ENCODE measurements around the gene RBMS3.

RBMS3 gene

GRCh38 chr3:29339016-29339833, 58.4 kb downstream of the RBMS3 start:
- no peak overlapping the region for H3K27ac ChIP-seq (ENCODE audit: low read depth, low read length)
- no peaks in the 10 kb centered on the region for H3K36me3 ChIP-seq (ENCODE audit: control insufficient read depth, insufficient read depth, low read length)
- no peak overlapping the region for H3K9ac ChIP-seq (ENCODE audit: low read length)
- no peaks in the 10 kb centered on the region for H3K27me3 ChIP-seq (ENCODE audit: control insufficient read depth, insufficient read depth, low read length)
- H3K4me3 ChIP-seq (ENCODE audit: low read depth, low read length) = no peak overlapping the region
- H3K4me1 ChIP-seq (ENCODE audit: control insufficient read depth, insufficient read depth, low read length) = peaks cover 25% of the 10 kb centered on the region
- no peaks in the 10 kb centered on the region for H3K9me3 ChIP-seq (ENCODE audit: control insufficient read depth, insufficient read depth, low read depth, low read length)

GRCh38 chr3:29344154-29344553, 63.3 kb downstream of the RBMS3 start:
- Histone ChIP-seq H3K9me3 (ENCODE audit: control insufficient read depth, insufficient read depth, low read depth, low read length) (no peaks in the 10 kb centered on the region), H3K36me3 (ENCODE audit: control insufficient read depth, insufficient read depth, low read length) (no peaks in the 10 kb centered on the region), H3K27ac (ENCODE audit: low read depth, low read length) (0 out of 2 replicates have a peak overlapping the region, but pooled peaks have one; percentile 71), H3K4me3 (ENCODE audit: low read depth, low read length) (no peak overlapping the region), H3K9ac (ENCODE audit: low read length) (no peak overlapping the region), H3K4me1 (ENCODE audit: control insufficient read depth, insufficient read depth, low read length) (peaks cover 55% of the 10 kb centered on the region), H3K27me3 (ENCODE audit: control insufficient read depth, insufficient read depth, low read length) (no peaks in the 10 kb centered on the region)

GRCh38 chr3:29344935-29345334, 64.1 kb downstream of the RBMS3 start:
- H3K27ac ChIP-seq (ENCODE audit: low read depth, low read length) = peak overlapping the region; percentile 71
- H3K4me1 ChIP-seq (ENCODE audit: control insufficient read depth, insufficient read depth, low read length) = peaks cover 54% of the 10 kb centered on the region
- no peaks in the 10 kb centered on the region for H3K9me3 ChIP-seq (ENCODE audit: control insufficient read depth, insufficient read depth, low read depth, low read length)
- H3K9ac ChIP-seq (ENCODE audit: low read length) = no peak overlapping the region
- no peak overlapping the region for H3K4me3 ChIP-seq (ENCODE audit: low read depth, low read length)
- no peaks in the 10 kb centered on the region for H3K27me3 ChIP-seq (ENCODE audit: control insufficient read depth, insufficient read depth, low read length)
- no peaks in the 10 kb centered on the region for H3K36me3 ChIP-seq (ENCODE audit: control insufficient read depth, insufficient read depth, low read length)

- Histone ChIP-seq H3K27ac (ENCODE audit: low read depth, low read length) (peak overlapping the region; percentile 71), H3K9ac (ENCODE audit: low read length) (no peak overlapping the region), H3K4me3 (ENCODE audit: low read depth, low read length) (no peak overlapping the region)
Measured at GRCh38 chr3:29345516-29346300, 64.8 kb downstream of the RBMS3 start.

GRCh38 chr3:29346828-29347227, 66.0 kb downstream of the RBMS3 start:
- Histone ChIP-seq H3K4me3 (ENCODE audit: low read depth, low read length) (no peak overlapping the region), H3K27ac (ENCODE audit: low read depth, low read length) (peak overlapping the region; percentile 42), H3K9ac (ENCODE audit: low read length) (no peak overlapping the region), H3K4me1 (ENCODE audit: control insufficient read depth, insufficient read depth, low read length) (peaks cover 57% of the 10 kb centered on the region), H3K9me3 (ENCODE audit: control insufficient read depth, insufficient read depth, low read depth, low read length) (no peaks in the 10 kb centered on the region), H3K36me3 (ENCODE audit: control insufficient read depth, insufficient read depth, low read length) (no peaks in the 10 kb centered on the region), H3K27me3 (ENCODE audit: control insufficient read depth, insufficient read depth, low read length) (no peaks in the 10 kb centered on the region)

More at GRCh38 chr3:29345516-29346300, 64.8 kb downstream of the RBMS3 start:
- Histone ChIP-seq H3K4me1 (ENCODE audit: control insufficient read depth, insufficient read depth, low read length) (peaks cover 57% of the 10 kb centered on the region), H3K27me3 (ENCODE audit: control insufficient read depth, insufficient read depth, low read length) (no peaks in the 10 kb centered on the region), H3K9me3 (ENCODE audit: control insufficient read depth, insufficient read depth, low read depth, low read length) (no peaks in the 10 kb centered on the region), H3K36me3 (ENCODE audit: control insufficient read depth, insufficient read depth, low read length) (no peaks in the 10 kb centered on the region)

- H3K36me3 ChIP-seq (ENCODE audit: control insufficient read depth, insufficient read depth, low read length) = no peaks in the 10 kb centered on the region
- H3K27me3 ChIP-seq (ENCODE audit: control insufficient read depth, insufficient read depth, low read length) = no peaks in the 10 kb centered on the region
- peak overlapping the region; percentile 77 for H3K27ac ChIP-seq (ENCODE audit: low read depth, low read length)
- no peak overlapping the region for H3K4me3 ChIP-seq (ENCODE audit: low read depth, low read length)
- no peak overlapping the region for H3K9ac ChIP-seq (ENCODE audit: low read length)
- no peaks in the 10 kb centered on the region for H3K9me3 ChIP-seq (ENCODE audit: control insufficient read depth, insufficient read depth, low read depth, low read length)
- H3K4me1 ChIP-seq (ENCODE audit: control insufficient read depth, insufficient read depth, low read length) = peaks cover 57% of the 10 kb centered on the region
Measured at GRCh38 chr3:29347412-29347811, 66.5 kb downstream of the RBMS3 start.

- peaks cover 57% of the 10 kb centered on the region for H3K4me1 ChIP-seq (ENCODE audit: control insufficient read depth, insufficient read depth, low read length)
- no peak overlapping the region for H3K4me3 ChIP-seq (ENCODE audit: low read depth, low read length)
- no peaks in the 10 kb centered on the region for H3K36me3 ChIP-seq (ENCODE audit: control insufficient read depth, insufficient read depth, low read length)
- H3K27me3 ChIP-seq (ENCODE audit: control insufficient read depth, insufficient read depth, low read length) = no peaks in the 10 kb centered on the region
- no peak overlapping the region for H3K9ac ChIP-seq (ENCODE audit: low read length)
- H3K9me3 ChIP-seq (ENCODE audit: control insufficient read depth, insufficient read depth, low read depth, low read length) = no peaks in the 10 kb centered on the region
- peak overlapping the region; percentile 77; the same call in 1 of the 2 replicates for H3K27ac ChIP-seq (ENCODE audit: low read depth, low read length)
Measured at GRCh38 chr3:29348316-29348715, 67.4 kb downstream of the RBMS3 start.

- no peaks in the 10 kb centered on the region for H3K9me3 ChIP-seq (ENCODE audit: control insufficient read depth, insufficient read depth, low read depth, low read length)
- H3K4me1 ChIP-seq (ENCODE audit: control insufficient read depth, insufficient read depth, low read length) = peaks cover 51% of the 10 kb centered on the region
- H3K4me3 ChIP-seq (ENCODE audit: low read depth, low read length) = no peak overlapping the region
- H3K36me3 ChIP-seq (ENCODE audit: control insufficient read depth, insufficient read depth, low read length) = no peaks in the 10 kb centered on the region
- H3K9ac ChIP-seq (ENCODE audit: low read length) = no peak overlapping the region
- H3K27me3 ChIP-seq (ENCODE audit: control insufficient read depth, insufficient read depth, low read length) = no peaks in the 10 kb centered on the region
- no peak overlapping the region for H3K27ac ChIP-seq (ENCODE audit: low read depth, low read length)
Measured at GRCh38 chr3:29349049-29349448, 68.2 kb downstream of the RBMS3 start.

GRCh38 chr3:29353807-29354206, 72.9 kb downstream of the RBMS3 start:
- no peak overlapping the region for H3K27ac ChIP-seq (ENCODE audit: low read depth, low read length)
- H3K36me3 ChIP-seq (ENCODE audit: control insufficient read depth, insufficient read depth, low read length) = no peaks in the 10 kb centered on the region
- H3K4me3 ChIP-seq (ENCODE audit: low read depth, low read length) = no peak overlapping the region
- H3K27me3 ChIP-seq (ENCODE audit: control insufficient read depth, insufficient read depth, low read length) = no peaks in the 10 kb centered on the region
- no peaks in the 10 kb centered on the region for H3K9me3 ChIP-seq (ENCODE audit: control insufficient read depth, insufficient read depth, low read depth, low read length)
- peaks cover 8% of the 10 kb centered on the region; the same call in 1 of the 2 replicates for H3K4me1 ChIP-seq (ENCODE audit: control insufficient read depth, insufficient read depth, low read length)
- H3K9ac ChIP-seq (ENCODE audit: low read length) = no peak overlapping the region

- H3K27ac ChIP-seq (ENCODE audit: low read depth, low read length) = no peak overlapping the region
- H3K36me3 ChIP-seq (ENCODE audit: control insufficient read depth, insufficient read depth, low read length) = no peaks in the 10 kb centered on the region
- H3K9me3 ChIP-seq (ENCODE audit: control insufficient read depth, insufficient read depth, low read depth, low read length) = no peaks in the 10 kb centered on the region
- no peak overlapping the region for H3K4me3 ChIP-seq (ENCODE audit: low read depth, low read length)
- H3K4me1 ChIP-seq (ENCODE audit: control insufficient read depth, insufficient read depth, low read length) = peaks cover 3% of the 10 kb centered on the region; the same call in 1 of the 2 replicates
- no peak overlapping the region for H3K9ac ChIP-seq (ENCODE audit: low read length)
- H3K27me3 ChIP-seq (ENCODE audit: control insufficient read depth, insufficient read depth, low read length) = no peaks in the 10 kb centered on the region
Measured at GRCh38 chr3:29354894-29355293, 74.0 kb downstream of the RBMS3 start.

GRCh38 chr3:29356062-29356461, 75.2 kb downstream of the RBMS3 start:
- H3K27ac ChIP-seq (ENCODE audit: low read depth, low read length) = no peak overlapping the region

More at GRCh38 chr3:29356062-29356461, 75.2 kb downstream of the RBMS3 start:
- no peaks in the 10 kb centered on the region for H3K4me1 ChIP-seq (ENCODE audit: control insufficient read depth, insufficient read depth, low read length)
- H3K36me3 ChIP-seq (ENCODE audit: control insufficient read depth, insufficient read depth, low read length) = no peaks in the 10 kb centered on the region
- no peaks in the 10 kb centered on the region for H3K27me3 ChIP-seq (ENCODE audit: control insufficient read depth, insufficient read depth, low read length)
- no peak overlapping the region for H3K9ac ChIP-seq (ENCODE audit: low read length)
- H3K9me3 ChIP-seq (ENCODE audit: control insufficient read depth, insufficient read depth, low read depth, low read length) = no peaks in the 10 kb centered on the region
- H3K4me3 ChIP-seq (ENCODE audit: low read depth, low read length) = no peak overlapping the region
